GM12874 (cell line): ENCODE results near the gene PDE9A.

Experiments
- CTCF ChIP-seq: IDR thresholded peaks from 2 replicates; pipeline ENCODE4 v1.5.1; 2011; ENCODE audit warnings: low read depth, mild to moderate bottlenecking, control low read depth, low read length, moderate library complexity; ENCODE audit not compliant: insufficient read depth

PDE9A gene

GRCh38 chr21:42666925-42667324 is 13.5 kb downstream of the PDE9A start:
- TF ChIP-seq CTCF: no peak

- no peak for TF ChIP-seq CTCF
Measured at GRCh38 chr21:42668298-42668992, 15.0 kb downstream of the PDE9A start.

GRCh38 chr21:42669041-42669440 is 15.6 kb downstream of the PDE9A start:
- TF ChIP-seq CTCF: no peak

- no peak for TF ChIP-seq CTCF
Measured at GRCh38 chr21:42670058-42670880, 16.8 kb downstream of the PDE9A start.

GRCh38 chr21:42670884-42671283 is 17.5 kb downstream of the PDE9A start:
- no peak for TF ChIP-seq CTCF

GRCh38 chr21:42671778-42672593 is 18.6 kb downstream of the PDE9A start:
- TF ChIP-seq CTCF: no peak
